HG03039 (cell line): ENCODE measurements around the gene TTLL13.
"Not testable (repeated sequence)": the region's sequence is repeated elsewhere in the genome, so short reads cannot be mapped to it uniquely, and the experiment has no call there.

Experiments
- ATAC-seq: cut with Tn5 transposase; IDR thresholded peaks from one replicate; pipeline ENCODE4 v1.9.1; 2021; ENCODE audit warnings: mild to moderate bottlenecking, moderate library complexity; ENCODE audit not compliant: unreplicated experiment

Gene TTLL13

GRCh38 chr15:90233387-90234095, 15.8 kb upstream of the TTLL13 start, which contains the start of gene CIB1:
TSS of gene CIB1 (minus strand) at chr15:90233941. CDS start at chr15:90233885, 56 bp downstream.
- peak; percentile 86 for ATAC-seq

GRCh38 chr15:90234096-90234988, 15.0 kb upstream of the TTLL13 start, which contains the start of gene GDPGP1:
TSS of gene GDPGP1 (plus strand) at chr15:90234209. CDS start at chr15:90240909, 6,700 bp downstream.
- no peak for ATAC-seq

- no peak for ATAC-seq
Measured at GRCh38 chr15:90239371-90239770, 10.0 kb upstream of the TTLL13 start.

GRCh38 chr15:90240856-90241255, 8.5 kb upstream of the TTLL13 start:
- ATAC-seq = no peak

- no peak for ATAC-seq
Measured at GRCh38 chr15:90241343-90242192, 7.8 kb upstream of the TTLL13 start.

- ATAC-seq = no peak
Measured at GRCh38 chr15:90243943-90244639, 5.3 kb upstream of the TTLL13 start.

GRCh38 chr15:90248789-90249202, 560 bp upstream of the TTLL13 start:
- no peak for ATAC-seq

GRCh38 chr15:90257776-90258175, 8.4 kb downstream of the TTLL13 start:
- ATAC-seq = no peak

- ATAC-seq = no peak
Measured at GRCh38 chr15:90259524-90259923, 10.2 kb downstream of the TTLL13 start.

- ATAC-seq = not testable (repeated sequence)
Measured at GRCh38 chr15:90260731-90261130, 11.4 kb downstream of the TTLL13 start.

GRCh38 chr15:90261811-90262210, 12.5 kb downstream of the TTLL13 start:
- no peak for ATAC-seq

- ATAC-seq = no peak
Measured at GRCh38 chr15:90262426-90262825, 13.1 kb downstream of the TTLL13 start.

GRCh38 chr15:90264671-90265070, 15.3 kb downstream of the TTLL13 start:
- ATAC-seq = no peak

GRCh38 chr15:90265271-90266060, 16.1 kb downstream of the TTLL13 start, which contains the start of gene NGRN:
TSS of gene NGRN (plus strand) at chr15:90265672. CDS start at chr15:90265713, 41 bp downstream.
- peak; percentile 89 for ATAC-seq

GRCh38 chr15:90266061-90266431, 16.7 kb downstream of the TTLL13 start:
- peak; percentile 5 for ATAC-seq

GRCh38 chr15:90266485-90266884, 17.1 kb downstream of the TTLL13 start:
- ATAC-seq = no peak

- no peak for ATAC-seq
Measured at GRCh38 chr15:90268415-90268814, 19.1 kb downstream of the TTLL13 start.

- ATAC-seq = no peak
Measured at GRCh38 chr15:90270502-90271150, 21.3 kb downstream of the TTLL13 start.
